Measurements from ENCODE around the gene NME9.

DNA sequence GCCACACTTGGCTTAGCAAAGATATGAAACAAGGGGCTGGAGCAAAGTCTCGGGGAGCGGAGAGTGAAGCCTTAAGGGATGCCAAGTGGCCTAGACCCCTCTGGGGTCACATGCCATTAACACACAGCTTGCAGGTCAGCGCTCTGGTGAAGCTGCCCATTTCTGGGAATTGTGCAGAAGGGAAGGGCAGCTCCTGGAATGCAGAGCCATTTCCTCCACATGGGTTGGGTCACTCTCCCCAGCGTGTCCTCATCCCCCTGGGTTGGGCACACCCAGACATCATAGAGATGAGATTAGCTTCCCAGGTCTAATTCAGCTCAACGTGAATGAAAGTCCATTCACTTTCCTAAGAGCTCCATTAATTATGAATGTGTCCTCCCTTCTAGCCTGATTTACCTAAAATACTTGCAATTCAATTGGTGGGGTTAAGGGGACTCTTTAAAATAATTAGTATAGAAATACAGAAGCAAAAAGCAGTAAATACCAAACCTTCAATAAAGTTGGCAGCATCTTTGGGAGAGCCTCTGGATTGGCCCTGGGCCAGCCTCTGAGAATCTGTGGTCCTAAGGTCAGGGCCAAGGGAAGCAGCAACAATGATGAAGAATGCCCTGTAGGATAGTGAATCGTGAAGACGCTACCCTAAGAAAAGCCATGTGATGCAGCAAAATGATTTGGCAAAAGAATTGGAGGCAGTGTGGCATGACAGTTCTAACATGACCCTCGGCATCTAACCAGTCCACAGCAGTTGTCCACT, 36.5 kb upstream of the NME9 start:
- TF ChIP-seq, protein P1, sequence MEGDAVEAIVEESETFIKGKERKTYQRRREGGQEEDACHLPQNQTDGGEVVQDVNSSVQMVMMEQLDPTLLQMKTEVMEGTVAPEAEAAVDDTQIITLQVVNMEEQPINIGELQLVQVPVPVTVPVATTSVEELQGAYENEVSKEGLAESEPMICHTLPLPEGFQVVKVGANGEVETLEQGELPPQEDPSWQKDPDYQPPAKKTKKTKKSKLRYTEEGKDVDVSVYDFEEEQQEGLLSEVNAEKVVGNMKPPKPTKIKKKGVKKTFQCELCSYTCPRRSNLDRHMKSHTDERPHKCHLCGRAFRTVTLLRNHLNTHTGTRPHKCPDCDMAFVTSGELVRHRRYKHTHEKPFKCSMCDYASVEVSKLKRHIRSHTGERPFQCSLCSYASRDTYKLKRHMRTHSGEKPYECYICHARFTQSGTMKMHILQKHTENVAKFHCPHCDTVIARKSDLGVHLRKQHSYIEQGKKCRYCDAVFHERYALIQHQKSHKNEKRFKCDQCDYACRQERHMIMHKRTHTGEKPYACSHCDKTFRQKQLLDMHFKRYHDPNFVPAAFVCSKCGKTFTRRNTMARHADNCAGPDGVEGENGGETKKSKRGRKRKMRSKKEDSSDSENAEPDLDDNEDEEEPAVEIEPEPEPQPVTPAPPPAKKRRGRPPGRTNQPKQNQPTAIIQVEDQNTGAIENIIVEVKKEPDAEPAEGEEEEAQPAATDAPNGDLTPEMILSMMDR (IDR thresholded peaks at IDR 0.05), result no peak
- no peak for TF ChIP-seq POLR2A (IDR thresholded peaks at IDR 0.05; ENCODE audit: low read depth)
- TF ChIP-seq POLR2AphosphoS5 (IDR thresholded peaks at IDR 0.05), result no peak

All from esophagus muscularis mucosa (tissue), 3 donors.